Esophagus muscularis mucosa (tissue), 4 donors: ENCODE data around the gene SPOCK3. TPM values are rescaled to one million over a fixed set of nuclear protein-coding genes. Genes with fewer than 3 reads are reported as not detected.

Experiments
- DNase-seq: peaks from one replicate; pipeline ENCODE4 v3.0.0-alpha.2; 2017; ENCODE audit errors: extremely low spot score
- H3K27ac ChIP-seq, 4 donors: fragments of 200-600 bp; sonication (generic); replicated peaks in 1 of 4; 1 replicate in 3 of 4; 2 replicates in 1 of 4; pipeline ENCODE4 v1.5.1; 2016 to 2019; ENCODE audit warnings: mild to moderate bottlenecking in 1 of 4
- H3K27me3 ChIP-seq, 4 donors: fragments of 200-600 bp; sonication (generic); one replicate each; pipeline versions ENCODE4 v1.5.1 to v1.6.0; 2016 to 2019
- H3K36me3 ChIP-seq, 4 donors: fragments of 200-600 bp; sonication (generic); one replicate each; pipeline ENCODE4 v1.5.1; 2016 to 2019
- H3K4me1 ChIP-seq, 4 donors: fragments of 200-600 bp; sonication (generic); one replicate each; pipeline ENCODE4 v1.5.1; 2016 to 2019
- H3K4me3 ChIP-seq, 4 donors: fragments of 200-600 bp; sonication (generic); 1 replicate in 2 of 4; 2 replicates in 2 of 4; pipeline ENCODE4 v1.5.1; 2016 to 2019; ENCODE audit warnings: mild to moderate bottlenecking in 4 of 4, moderate library complexity in 1 of 4
- H3K9me3 ChIP-seq, 4 donors: fragments of 200-600 bp; sonication (generic); 1 replicate in 3 of 4; 2 replicates in 1 of 4; pipeline ENCODE4 v1.5.1; 2016 to 2019
- CTCF ChIP-seq, 3 experiments: fragments of 200-600 bp in 2 of 3; fragments of 450-650 bp in 1 of 3; sonication (generic) in 2 of 3; IDR thresholded peaks; one replicate each; pipeline ENCODE4 v1.5.1; 2017 to 2019; ENCODE audit warnings: antibody characterized with exemption in 3 of 3, mild to moderate bottlenecking in 2 of 3, moderate library complexity in 1 of 3
- EP300 ChIP-seq: sonication (generic); formaldehyde crosslinking; IDR thresholded peaks from one replicate; pipeline ENCODE4 v1.6.1; 2017; ENCODE audit warnings: antibody characterized with exemption
- POLR2A ChIP-seq: fragments of 450-650 bp; IDR thresholded peaks from one replicate; pipeline ENCODE4 v1.6.1; 2017; ENCODE audit warnings: antibody characterized with exemption, moderate library complexity, mild to moderate bottlenecking, low read depth
- POLR2AphosphoS5 ChIP-seq, 2 donors: sonication (generic); formaldehyde crosslinking; IDR thresholded peaks; one replicate each; pipeline ENCODE4 v1.6.1; 2017; ENCODE audit warnings: antibody characterized with exemption in 2 of 2
- WGBS: methylation state at CpG from one replicate; pipeline ENCODE4 v1.1.5; 2018; 5-methylcytosine and 5-hydroxymethylcytosine counted together
- intact Hi-C: fragments of 100-400 bp; cut with DNase I; formaldehyde crosslinking; loops from one replicate; pipeline ENCODE4 v1.15.1; 2023
- total RNA-seq, 4 donors: library from RNA; depleted of rRNA; stranded (reverse); fragments of >200 nt; gene quantifications; one replicate each; pipeline versions ENCODE4 v1.1.0 to v1.2.1, GENCODE V29; 2016

SPOCK3 gene
- total RNA-seq, 4 donors from 2014 or later: 0.52 to 5.0 (median 2.3) TPM

- TF ChIP-seq EP300 (no peak), POLR2AphosphoS5 (IDR thresholded peaks at IDR 0.05) (no peak), POLR2A (no peak), CTCF (IDR thresholded peaks at IDR 0.05) (no peak)
- Histone ChIP-seq H3K27me3 (no peaks in the 10 kb centered on the region), H3K9me3 (peaks cover 0 to 2% (median 0%) of the 10 kb centered on the region in 4 donors), H3K36me3 (no peaks in the 10 kb centered on the region), H3K4me3 (no peak overlapping the region), H3K4me1 (no peaks in the 10 kb centered on the region), H3K27ac (no peak overlapping the region)
- intact Hi-C loops: no loop called here
- no peak for DNase-seq
- 72% methylated on average over 4 of the region's 4 CpGs for WGBS
Observed at GRCh38 chr4:167248271-167248670, 14.0 kb upstream of the SPOCK3 start.

GRCh38 chr4:167239627-167240026 lies 5.3 kb upstream of the SPOCK3 start:
- H3K27me3 ChIP-seq: peaks cover 0 to 14% (median 4%) of the 10 kb centered on the region in 4 donors
- no peak for DNase-seq
- no peak for TF ChIP-seq EP300
- intact Hi-C loops: no loop called here
- no peak overlapping the region for H3K27ac ChIP-seq
- H3K4me3 ChIP-seq: no peak overlapping the region
- 60% methylated on average over 2 of the region's 2 CpGs for WGBS
- peaks cover 0 to 4% (median 0%) of the 10 kb centered on the region in 4 donors for H3K9me3 ChIP-seq
- peaks cover 0 to 3% (median 2%) of the 10 kb centered on the region in 4 donors for H3K4me1 ChIP-seq
- no peaks in the 10 kb centered on the region for H3K36me3 ChIP-seq

GRCh38 chr4:167238226-167238625 lies 3.9 kb upstream of the SPOCK3 start:
- no peaks in the 10 kb centered on the region for H3K36me3 ChIP-seq
- peaks cover 6 to 17% (median 16%) of the 10 kb centered on the region in 4 donors for H3K4me1 ChIP-seq
- intact Hi-C loops: no loop called here
- WGBS: 67% methylated on average over 1 of the region's 1 CpG
- no peak overlapping the region for H3K4me3 ChIP-seq
- peaks cover 0 to 28% (median 8%) of the 10 kb centered on the region in 4 donors for H3K27me3 ChIP-seq
- H3K9me3 ChIP-seq: peaks cover 0 to 2% (median 0%) of the 10 kb centered on the region in 4 donors
- no peak for DNase-seq
- no peak for TF ChIP-seq POLR2AphosphoS5 (IDR thresholded peaks at IDR 0.05)
- TF ChIP-seq EP300: no peak
- TF ChIP-seq CTCF (IDR thresholded peaks at IDR 0.05): no peak
- no peak for TF ChIP-seq POLR2A
- H3K27ac ChIP-seq: no peak overlapping the region

- Histone ChIP-seq H3K9me3 (no peaks in the 10 kb centered on the region), H3K4me1 (peaks cover 6 to 17% (median 16%) of the 10 kb centered on the region in 4 donors), H3K27me3 (peaks cover 0 to 39% (median 10%) of the 10 kb centered on the region in 4 donors), H3K4me3 (peak overlapping the region; percentile 41 to 51 (median 48)), H3K36me3 (no peaks in the 10 kb centered on the region), H3K27ac (peak overlapping the region in 1 of 4 donors; percentile 9)
- WGBS: under 1% methylated on average over 35 of the region's 40 CpGs
- intact Hi-C loops: no loop called here
- no peak for DNase-seq
- TF ChIP-seq EP300: no peak
- TF ChIP-seq CTCF (IDR thresholded peaks at IDR 0.05): no peak
- TF ChIP-seq POLR2AphosphoS5 (IDR thresholded peaks at IDR 0.05): no peak
- TF ChIP-seq POLR2A: no peak
Observed at GRCh38 chr4:167233685-167234315, 494 bp downstream of the SPOCK3 start.

- Histone ChIP-seq H3K4me3 (peak overlapping the region; percentile 41 to 51 (median 48)), H3K36me3 (no peaks in the 10 kb centered on the region), H3K27ac (no peak overlapping the region), H3K27me3 (peaks cover 0 to 39% (median 10%) of the 10 kb centered on the region in 4 donors), H3K4me1 (peaks cover 6 to 17% (median 16%) of the 10 kb centered on the region in 4 donors), H3K9me3 (no peaks in the 10 kb centered on the region)
- intact Hi-C loops: no loop called here
- no peak for TF ChIP-seq POLR2AphosphoS5 (IDR thresholded peaks at IDR 0.05)
- no peak for TF ChIP-seq EP300
- no peak for TF ChIP-seq CTCF (IDR thresholded peaks at IDR 0.05)
- no peak for TF ChIP-seq POLR2A
- WGBS: 48% methylated on average over 18 of the region's 25 CpGs
- DNase-seq: no peak
Observed at GRCh38 chr4:167232805-167233684, 1.2 kb downstream of the SPOCK3 start.
